Left lung (tissue), 10 donors: ENCODE measurements around the gene ARHGAP30. TPM values are rescaled to one million over a fixed set of nuclear protein-coding genes. Genes with fewer than 3 reads are reported as not detected.
"Not testable (repeated sequence)": the region's sequence is repeated elsewhere in the genome, so short reads cannot be mapped to it uniquely, and the experiment has no call there.

ENCODE experiments used
- ATAC-seq: fragments of 200-7000 bp; cut with Tn5 transposase; one replicate; pipeline ENCODE4 v1.9.1; 2020; ENCODE audit warnings: moderate library complexity
- DNase-seq, 4 donors: peaks; one replicate each; pipeline ENCODE4 v3.0.0-alpha.2; 2013 to 2020
- H3K27ac ChIP-seq, 2 donors: fragments of 200-600 bp; sonication (generic) in 1 of 2; one replicate each; pipeline versions ENCODE4 v1.5.0 to v1.8.0; 2020 to 2021
- H3K27me3 ChIP-seq, 2 donors: fragments of 200-600 bp; sonication (generic) in 1 of 2; one replicate each; pipeline versions ENCODE4 v1.5.0 to v1.8.0; 2020 to 2021
- H3K36me3 ChIP-seq, 2 donors: fragments of 200-600 bp; sonication (generic) in 1 of 2; one replicate each; pipeline versions ENCODE4 v1.5.0 to v1.8.0; 2020 to 2021
- H3K4me1 ChIP-seq, 2 donors: fragments of 200-600 bp; one replicate each; pipeline ENCODE4 v1.8.0; 2021
- H3K4me3 ChIP-seq, 2 donors: fragments of 200-600 bp; sonication (generic) in 1 of 2; one replicate each; pipeline versions ENCODE4 v1.5.0 to v1.8.0; 2020 to 2021; ENCODE audit warnings: mild to moderate bottlenecking in 1 of 2
- H3K9me3 ChIP-seq, 2 donors: fragments of 200-600 bp; sonication (generic) in 1 of 2; one replicate each; pipeline versions ENCODE4 v1.5.0 to v1.8.0; 2020 to 2021
- intact Hi-C, 2 donors: fragments of 100-400 bp; cut with DNase I; formaldehyde crosslinking; loops; one replicate each; pipeline versions ENCODE4 v1.11.2 to v1.14.2; 2022
- polyA plus RNA-seq, 6 donors: library from polyadenylated mRNA; unstranded; fragments of 120-200 nt; gene quantifications; one replicate each; pipeline ENCODE4 v1.2.1, GENCODE V29; 2013; ENCODE audit not compliant: insufficient read length in 6 of 6
- total RNA-seq, 2 donors: library from RNA; stranded (reverse); fragmentation: NEBNext Ultra II Directional; extraction: Animal tissue kit (Norgen Biotek cat#: 25700); gene quantifications; one replicate each; pipeline ENCODE4 v1.2.1, GENCODE V29; 2021
- TF ChIP-seq, protein P1 (sequence below), 2 donors: fragments of 200-600 bp; sonication (generic) in 1 of 2; IDR thresholded peaks; one replicate each; pipeline versions ENCODE4 v1.5.0 to v1.8.0; 2021; ENCODE audit warnings: antibody characterized with exemption in 2 of 2
- donor health status: DM: no; HTN: yes; CAD: no.
- donor health status: DM: no; HTN: no; CAD: no.

Gene ARHGAP30
- total and polyA plus RNA-seq, 8 donors: 3.0 to 57.7 (median 4.2) TPM

DNA sequence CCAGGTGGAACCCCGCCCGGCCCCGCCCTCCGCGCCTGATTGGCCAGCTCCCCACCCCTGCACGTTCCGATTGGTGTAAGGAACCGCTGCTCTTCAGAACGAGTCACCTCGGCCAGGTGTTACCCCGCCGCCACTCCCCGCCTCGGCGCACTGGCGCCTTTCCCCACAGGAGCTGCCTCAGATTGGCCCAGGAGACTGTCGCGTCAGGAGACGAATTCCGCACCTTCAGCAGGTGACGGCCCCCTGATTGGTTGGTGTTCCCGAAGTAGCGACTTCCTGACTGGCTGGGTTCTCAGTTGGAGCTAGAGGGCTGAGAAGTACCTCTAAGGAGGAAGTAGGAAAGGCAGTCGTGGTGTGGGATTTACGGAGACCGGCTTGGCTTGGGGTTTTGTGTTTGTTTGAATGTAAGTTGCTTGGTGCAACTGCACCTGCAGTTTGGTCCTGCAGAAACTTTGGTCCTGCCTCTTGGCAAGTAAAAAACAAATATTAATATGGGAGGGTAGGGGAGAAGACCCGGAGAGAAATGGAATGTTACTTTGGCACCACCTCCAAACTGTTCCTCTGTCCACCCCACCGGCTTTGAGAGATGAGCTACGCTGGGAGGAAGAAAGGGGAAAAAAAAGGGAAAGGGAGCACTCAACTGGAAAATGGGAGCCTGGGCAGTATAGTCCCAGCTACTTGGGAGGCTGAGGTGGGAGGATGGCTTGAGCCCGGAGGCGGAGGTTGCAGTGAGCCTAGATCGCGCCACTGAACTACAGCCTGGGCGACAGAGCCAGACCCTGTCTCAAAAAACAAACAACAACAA, 48.3 kb downstream of the ARHGAP30 start:
- ATAC-seq: peak; percentile 87
- Histone ChIP-seq H3K27me3 (no peaks in the 10 kb centered on the region), H3K4me3 (peak overlapping the region; percentile 77 to 93), H3K36me3 (no peaks in the 10 kb centered on the region), H3K4me1 (peaks cover 8 to 41% of the 10 kb centered on the region in 2 donors), H3K27ac (peak overlapping the region; percentile 83 to 93), H3K9me3 (no peaks in the 10 kb centered on the region)
- intact Hi-C loops: no loop called here
- peak; percentile 63 to 94 (median 94) for DNase-seq
- TF ChIP-seq, protein P1, sequence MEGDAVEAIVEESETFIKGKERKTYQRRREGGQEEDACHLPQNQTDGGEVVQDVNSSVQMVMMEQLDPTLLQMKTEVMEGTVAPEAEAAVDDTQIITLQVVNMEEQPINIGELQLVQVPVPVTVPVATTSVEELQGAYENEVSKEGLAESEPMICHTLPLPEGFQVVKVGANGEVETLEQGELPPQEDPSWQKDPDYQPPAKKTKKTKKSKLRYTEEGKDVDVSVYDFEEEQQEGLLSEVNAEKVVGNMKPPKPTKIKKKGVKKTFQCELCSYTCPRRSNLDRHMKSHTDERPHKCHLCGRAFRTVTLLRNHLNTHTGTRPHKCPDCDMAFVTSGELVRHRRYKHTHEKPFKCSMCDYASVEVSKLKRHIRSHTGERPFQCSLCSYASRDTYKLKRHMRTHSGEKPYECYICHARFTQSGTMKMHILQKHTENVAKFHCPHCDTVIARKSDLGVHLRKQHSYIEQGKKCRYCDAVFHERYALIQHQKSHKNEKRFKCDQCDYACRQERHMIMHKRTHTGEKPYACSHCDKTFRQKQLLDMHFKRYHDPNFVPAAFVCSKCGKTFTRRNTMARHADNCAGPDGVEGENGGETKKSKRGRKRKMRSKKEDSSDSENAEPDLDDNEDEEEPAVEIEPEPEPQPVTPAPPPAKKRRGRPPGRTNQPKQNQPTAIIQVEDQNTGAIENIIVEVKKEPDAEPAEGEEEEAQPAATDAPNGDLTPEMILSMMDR (IDR thresholded peaks at IDR 0.05): no peak

DNA sequence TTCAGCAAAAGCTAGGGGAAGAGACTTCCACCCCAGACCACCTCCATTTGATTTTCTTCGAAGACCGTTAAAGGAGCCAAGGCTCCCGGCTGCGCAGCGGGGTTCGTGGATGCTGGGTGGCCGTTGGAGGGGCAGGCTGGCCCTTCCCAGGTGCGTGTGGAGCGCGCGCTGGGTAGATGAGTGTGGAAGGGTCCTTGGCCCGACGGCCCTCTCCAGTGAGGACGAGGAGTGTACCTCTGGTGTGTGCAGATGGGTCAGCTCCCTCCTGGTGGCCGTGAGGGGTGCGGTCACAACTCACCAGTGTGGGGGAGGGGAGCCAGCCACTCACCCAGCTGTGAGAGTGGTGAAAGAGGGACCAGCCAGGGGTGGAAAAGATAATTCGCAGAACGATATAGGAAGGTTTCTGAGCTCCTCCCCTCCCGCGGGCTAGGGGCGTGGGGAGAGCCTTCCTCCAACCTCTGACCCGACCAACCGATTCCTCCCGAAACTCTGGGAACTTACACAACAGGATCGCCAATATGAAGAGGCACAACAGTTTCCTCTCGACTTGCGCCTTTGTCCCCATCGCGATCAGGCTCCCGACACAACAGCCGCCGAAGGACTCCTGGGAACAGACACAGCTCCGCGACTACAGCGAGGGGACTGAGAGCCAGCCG, 49.1 kb downstream of the ARHGAP30 start, which contains the start of gene F11R:
TSS of gene F11R (minus strand) at position 644 of the 656 bp plus-strand sequence. CDS start at position 565, 79 bp downstream.
- H3K36me3 ChIP-seq: no peaks in the 10 kb centered on the region

DNA sequence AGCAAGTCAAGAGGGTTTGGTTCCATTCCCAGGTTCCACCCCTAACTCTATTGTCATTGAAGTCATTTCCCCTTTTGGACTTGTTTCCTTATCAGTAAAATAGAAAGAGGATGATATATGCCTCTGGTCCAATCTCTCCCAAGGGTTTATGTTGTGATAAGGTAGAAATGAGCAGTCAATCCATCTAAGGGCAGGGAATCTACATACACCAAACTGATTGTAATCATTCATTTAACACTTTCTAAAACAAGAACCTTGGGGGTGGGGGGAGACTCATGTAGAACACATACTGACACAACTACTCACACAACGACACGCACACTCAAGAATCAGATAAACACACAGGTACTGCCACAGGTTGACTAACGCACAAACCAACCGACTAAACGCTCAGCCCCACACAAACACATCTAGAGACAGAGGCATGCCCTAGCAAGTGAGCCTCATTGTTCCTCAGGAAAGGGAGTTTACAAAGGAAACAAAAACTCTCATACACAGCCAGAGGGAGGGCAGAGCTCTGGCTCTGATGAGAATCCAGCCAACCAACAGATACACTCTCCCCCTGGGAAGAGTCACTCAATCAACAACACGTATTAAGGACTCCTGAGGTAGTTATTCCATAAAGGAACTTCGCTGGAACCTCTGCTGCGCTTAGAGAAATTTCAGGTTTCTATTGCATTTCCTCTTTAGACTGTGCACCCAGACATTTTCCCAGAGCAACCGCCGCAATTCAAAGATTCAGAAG, 49.8 kb downstream of the ARHGAP30 start:
- Histone ChIP-seq H3K27me3 (no peaks in the 10 kb centered on the region), H3K4me3 (peak overlapping the region; percentile 77 to 93), H3K27ac (peak overlapping the region; percentile 83 to 93), H3K36me3 (no peaks in the 10 kb centered on the region), H3K4me1 (peaks cover 8 to 55% of the 10 kb centered on the region in 2 donors), H3K9me3 (no peaks in the 10 kb centered on the region)
- ATAC-seq (peak; percentile 4), DNase-seq (peak in 1 of 4 donors; percentile 34)
- intact Hi-C loops: no loop called here
- TF ChIP-seq, protein P1 (IDR thresholded peaks at IDR 0.05): no peak

More for the DNA sequence above, 49.1 kb downstream of the ARHGAP30 start, which contains the start of gene F11R:
- Histone ChIP-seq H3K4me1 (peaks cover 8 to 48% of the 10 kb centered on the region in 2 donors), H3K9me3 (no peaks in the 10 kb centered on the region), H3K27me3 (no peaks in the 10 kb centered on the region), H3K27ac (peak within 1 kb of the TSS; percentile 83 to 93), H3K4me3 (peak within 1 kb of the TSS; percentile 77 to 93)
- intact Hi-C loops: no loop called here
- peak in 3 of 4 donors; percentile 57 to 82 (median 58) for DNase-seq
- TF ChIP-seq, protein P1 (IDR thresholded peaks at IDR 0.05): peak in 1 of 2 donors; percentile 29
- ATAC-seq: peak; percentile 58

DNA sequence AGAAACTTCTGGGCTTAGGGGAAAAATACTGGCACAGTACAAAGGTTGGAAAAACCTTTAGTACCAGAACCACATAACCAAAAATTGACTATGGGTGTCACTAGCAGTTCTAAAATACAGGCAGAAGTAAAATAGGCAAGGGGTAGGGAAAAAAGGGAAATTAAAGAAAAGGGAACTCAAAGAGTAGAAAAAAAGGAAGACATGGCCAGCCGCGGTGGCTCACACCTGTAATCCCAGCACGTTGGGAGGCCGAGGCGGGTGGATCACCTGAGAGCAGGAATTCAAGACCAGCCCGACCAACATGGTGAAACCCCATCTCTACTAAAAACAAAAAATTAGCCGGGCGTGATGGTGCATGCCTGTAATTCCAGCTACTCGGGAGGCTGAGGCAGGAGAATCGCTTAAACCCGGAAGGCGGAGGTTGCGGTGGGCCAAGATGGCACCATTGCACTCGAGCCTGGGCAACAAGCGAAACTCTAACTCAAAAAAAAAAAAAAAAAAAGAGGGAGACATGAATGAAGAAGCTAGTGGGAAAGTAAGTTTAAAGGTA, 50.5 kb downstream of the ARHGAP30 start:
- H3K36me3 ChIP-seq, H3K27me3 ChIP-seq, ATAC-seq, intact Hi-C loops, H3K9me3 ChIP-seq, DNase-seq: not testable (repeated sequence)
- Histone ChIP-seq H3K4me3 (peak overlapping the region; percentile 77 to 93), H3K27ac (peak overlapping the region; percentile 83 to 93), H3K4me1 (peaks cover 13 to 62% of the 10 kb centered on the region in 2 donors)

DNA sequence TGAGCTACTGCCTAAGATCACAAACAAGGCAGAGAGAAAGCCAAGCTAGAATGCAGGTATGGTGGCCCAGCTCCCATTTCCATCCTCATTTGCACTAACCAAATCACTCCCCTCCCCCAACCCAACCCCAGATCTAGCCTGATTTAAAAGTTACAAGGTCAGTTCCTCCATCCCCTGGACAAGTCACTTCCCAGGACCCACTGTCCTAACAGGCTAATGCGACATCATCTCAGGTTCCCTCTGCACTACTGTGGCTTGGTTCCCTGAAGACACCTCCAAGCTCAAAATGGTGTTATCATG, 51.1 kb downstream of the ARHGAP30 start:
- H3K9me3 ChIP-seq: no peaks in the 10 kb centered on the region
- peak overlapping the region in 1 of 2 donors; percentile 93 for H3K4me3 ChIP-seq
- no peaks in the 10 kb centered on the region for H3K36me3 ChIP-seq
- TF ChIP-seq, protein P1 (IDR thresholded peaks at IDR 0.05): no peak
- peak overlapping the region; percentile 83 to 93 for H3K27ac ChIP-seq
- no peaks in the 10 kb centered on the region for H3K27me3 ChIP-seq
- H3K4me1 ChIP-seq: peaks cover 14 to 68% of the 10 kb centered on the region in 2 donors
- intact Hi-C loops: no loop called here
- no peak for ATAC-seq
- no peak for DNase-seq
